HPDE6-E6E7 (cell line): ENCODE results near the gene GLYATL1B.
"Not testable (repeated sequence)": the region's sequence is repeated elsewhere in the genome, so short reads cannot be mapped to it uniquely, and the experiment has no call there.

ENCODE experiments used
- DNase-seq: peaks from one replicate; pipeline ENCODE4 v3.0.0; 2011; ENCODE audit warnings: missing footprints; ENCODE audit errors: extremely low spot score

GLYATL1B gene

GRCh38 chr11:59095972-59096575, 10.0 kb downstream of the GLYATL1B start:
- not testable (repeated sequence) for DNase-seq

- no peak for DNase-seq
Measured at GRCh38 chr11:59097113-59097708, 11.1 kb downstream of the GLYATL1B start.

- not testable (repeated sequence) for DNase-seq
Measured at GRCh38 chr11:59097938-59098337, 11.8 kb downstream of the GLYATL1B start.

- DNase-seq: no peak
Measured at GRCh38 chr11:59102259-59102765, 16.2 kb downstream of the GLYATL1B start.

- DNase-seq: peak; percentile 93
Measured at GRCh38 chr11:59106363-59107336, 20.5 kb downstream of the GLYATL1B start, which contains the start of gene FAM111B. TSS of gene FAM111B (plus strand) at chr11:59107237. CDS start at chr11:59109626, 2,389 bp downstream.

- not testable (repeated sequence) for DNase-seq
Measured at GRCh38 chr11:59107721-59108120, 21.6 kb downstream of the GLYATL1B start.

- no peak for DNase-seq
Measured at GRCh38 chr11:59112494-59112893, 26.4 kb downstream of the GLYATL1B start.

- DNase-seq: no peak
Measured at GRCh38 chr11:59114344-59114743, 28.2 kb downstream of the GLYATL1B start.

- no peak for DNase-seq
Measured at GRCh38 chr11:59115553-59115952, 29.4 kb downstream of the GLYATL1B start.

- no peak for DNase-seq
Measured at GRCh38 chr11:59117774-59118173, 31.7 kb downstream of the GLYATL1B start.

- no peak for DNase-seq
Measured at GRCh38 chr11:59119826-59120225, 33.7 kb downstream of the GLYATL1B start.

- peak; percentile 74 for DNase-seq
Measured at GRCh38 chr11:59135648-59136461, 49.7 kb downstream of the GLYATL1B start.

GRCh38 chr11:59136551-59136950, 50.4 kb downstream of the GLYATL1B start:
- DNase-seq: not testable (repeated sequence)

- DNase-seq: no peak
Measured at GRCh38 chr11:59137190-59137589, 51.1 kb downstream of the GLYATL1B start.

- DNase-seq: no peak
Measured at GRCh38 chr11:59138643-59139042, 52.5 kb downstream of the GLYATL1B start.

- no peak for DNase-seq
Measured at GRCh38 chr11:59141191-59141590, 55.1 kb downstream of the GLYATL1B start.

GRCh38 chr11:59141673-59142460, 55.8 kb downstream of the GLYATL1B start:
- DNase-seq: no peak

GRCh38 chr11:59142530-59143507, 56.7 kb downstream of the GLYATL1B start, which contains the start of gene FAM111A:
TSS of gene FAM111A (plus strand) at chr11:59142856. CDS start at chr11:59148873, 6,017 bp downstream.
- DNase-seq: peak; percentile 85

GRCh38 chr11:59144096-59144495, 58.0 kb downstream of the GLYATL1B start:
- DNase-seq: no peak
